PC-3 (cell line): ENCODE measurements around the gene KHDC1. TPM values are rescaled to one million over a fixed set of nuclear protein-coding genes. Genes with fewer than 3 reads are reported as not detected.
"Not testable (repeated sequence)": the region's sequence is repeated elsewhere in the genome, so short reads cannot be mapped to it uniquely, and the experiment has no call there.

ENCODE experiments used
- ATAC-seq: fragments of 200-7000 bp; cut with Tn5 transposase; 2 replicates; pipeline ENCODE4 v1.9.1; 2020; ENCODE audit warnings: mild to moderate bottlenecking, moderate library complexity
- BruUV-seq: library from RNA; stranded (reverse); fragments of 400-500 nt; replicated peaks from 2 replicates; lab custom pipeline; 2021; lab: Mats Ljungman, UMichigan
- CTCF ChIA-PET: fragments of 300-600 bp; sonication (Branson Sonifier 250); formaldehyde crosslinking; loops from one replicate; lab custom pipeline; 2022; ENCODE audit warnings: antibody characterized with exemption; lab: Charles Lee
- POLR2A ChIA-PET: fragments of 300-600 bp; sonication (Branson Sonifier 250); formaldehyde crosslinking; loops from one replicate; lab custom pipeline; 2022; ENCODE audit warnings: antibody characterized with exemption; ENCODE audit not compliant: unreplicated experiment; lab: Charles Lee
- DNase-seq: peaks from one replicate; pipeline ENCODE4 v3.0.0-alpha.2; 2015
- H2AFZ ChIP-seq: fragments of 300-600 bp; sonication (generic); 2 replicates; pipeline ENCODE4 v1.6.0; 2016; ENCODE audit warnings: antibody characterized with exemption, low read length
- H3F3A ChIP-seq: fragments of 300-600 bp; sonication (generic); one replicate; pipeline ENCODE4 v1.6.0; 2017; ENCODE audit warnings: antibody characterized with exemption, low read length, control low read depth, mild to moderate bottlenecking; ENCODE audit not compliant: unreplicated experiment
- H3K27ac ChIP-seq: fragments of 300-600 bp; sonication (generic); 2 replicates; pipeline ENCODE4 v1.5.1; 2016; ENCODE audit warnings: mild to moderate bottlenecking, low read length
- H3K27me3 ChIP-seq: fragments of 300-600 bp; sonication (generic); 2 replicates; pipeline ENCODE4 v1.6.1; 2016; ENCODE audit warnings: low read length, mixed read lengths
- H3K36me3 ChIP-seq: fragments of 300-600 bp; sonication (generic); 2 replicates; pipeline ENCODE4 v1.6.1; 2016; ENCODE audit warnings: low read depth, mixed run types, low read length, mixed read lengths
- H3K4me1 ChIP-seq: fragments of 300-600 bp; sonication (generic); 2 replicates; pipeline ENCODE4 v1.5.1; 2016; ENCODE audit warnings: low read length; ENCODE audit not compliant: insufficient read depth
- H3K4me2 ChIP-seq: fragments of 300-600 bp; sonication (generic); 2 replicates; pipeline ENCODE4 v1.6.0; 2016; ENCODE audit warnings: low read length
- H3K4me3 ChIP-seq: fragments of 300-600 bp; sonication (generic); 2 replicates; pipeline ENCODE4 v1.5.1; 2016; ENCODE audit warnings: mild to moderate bottlenecking, low read length, mixed read lengths
- H3K79me2 ChIP-seq: fragments of 300-600 bp; sonication (generic); 2 replicates; pipeline ENCODE4 v1.6.1; 2017; ENCODE audit warnings: low read length, mixed read lengths
- H3K9ac ChIP-seq: fragments of 300-600 bp; sonication (generic); 2 replicates; pipeline ENCODE4 v1.6.0; 2016; ENCODE audit warnings: mild to moderate bottlenecking, low read length
- H3K9me2 ChIP-seq: fragments of 300-600 bp; sonication (generic); replicated peaks from 2 replicates; pipeline ENCODE4 v1.6.1; 2016; ENCODE audit warnings: mixed run types, low read length, mixed read lengths
- H3K9me3 ChIP-seq: fragments of 300-600 bp; sonication (generic); 2 replicates; pipeline ENCODE4 v1.6.1; 2016; ENCODE audit warnings: low read length, mixed read lengths
- H4K20me1 ChIP-seq: fragments of 300-600 bp; sonication (generic); 2 replicates; pipeline ENCODE4 v1.6.1; 2016; ENCODE audit warnings: low read length, mixed read lengths
- EZH2 ChIP-seq: fragments of 300-600 bp; sonication (generic); IDR thresholded peaks from one replicate; pipeline ENCODE4 v1.6.1; 2017; ENCODE audit warnings: antibody characterized with exemption, mild to moderate bottlenecking, low read length; ENCODE audit not compliant: unreplicated experiment
- EZH2phosphoT487 ChIP-seq: fragments of 300-600 bp; sonication (generic); IDR thresholded peaks from 2 replicates; pipeline ENCODE4 v1.6.1; 2018; ENCODE audit warnings: mild to moderate bottlenecking, antibody characterized with exemption, low read length, borderline replicate concordance
- intact Hi-C: fragments of 100-400 bp; cut with micrococcal nuclease; formaldehyde crosslinking; loops from 2 replicates; pipeline ENCODE4 v1.9.0; 2023
- total RNA-seq: library from RNA; depleted of rRNA; stranded (reverse); fragments of >200 nt; gene quantifications from 2 replicates; pipeline ENCODE4 v1.2.3, GENCODE V29; 2014
- TF ChIP-seq, protein P1 (sequence below): fragments of 300-600 bp; sonication (generic); conservative IDR thresholded peaks from 2 replicates; pipeline ENCODE4 v1.5.1; 2017; ENCODE audit warnings: antibody characterized with exemption, low read depth, mild to moderate bottlenecking, low read length

Gene KHDC1
- total RNA-seq, 1 experiment from 2014 or later = 7.9 TPM

DNA sequence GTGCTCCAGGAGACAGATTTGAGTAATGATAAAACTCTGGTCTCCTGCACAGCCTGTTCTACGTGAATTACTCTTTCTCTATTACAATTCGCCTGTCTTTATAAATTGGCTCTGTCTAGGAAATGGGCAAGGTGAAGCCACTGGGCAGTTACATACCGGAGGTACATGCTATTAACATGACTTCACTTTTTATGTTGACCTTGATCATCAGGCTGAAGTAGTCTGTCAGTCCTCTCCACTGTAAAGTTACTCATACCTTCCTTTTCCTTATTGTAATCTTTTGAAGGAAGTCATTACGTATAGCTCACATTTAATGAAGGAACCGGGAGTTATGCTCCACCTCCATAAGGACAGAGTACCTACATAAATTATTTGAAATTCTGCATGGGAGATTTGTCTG, 19.9 kb upstream of the KHDC1 start:
- no peak overlapping the region for H3K4me2 ChIP-seq
- H3K9me2 ChIP-seq = no peaks in the 10 kb centered on the region
- no peaks in the 10 kb centered on the region for H3K79me2 ChIP-seq
- no peaks in the 10 kb centered on the region for H4K20me1 ChIP-seq
- H3K36me3 ChIP-seq = no peaks in the 10 kb centered on the region
- no peaks in the 10 kb centered on the region for H3F3A ChIP-seq
- ATAC-seq (no peak), DNase-seq (no peak)
- TF ChIP-seq EZH2phosphoT487 (no peak), EZH2 (no peak)
- TF ChIP-seq, protein P1, sequence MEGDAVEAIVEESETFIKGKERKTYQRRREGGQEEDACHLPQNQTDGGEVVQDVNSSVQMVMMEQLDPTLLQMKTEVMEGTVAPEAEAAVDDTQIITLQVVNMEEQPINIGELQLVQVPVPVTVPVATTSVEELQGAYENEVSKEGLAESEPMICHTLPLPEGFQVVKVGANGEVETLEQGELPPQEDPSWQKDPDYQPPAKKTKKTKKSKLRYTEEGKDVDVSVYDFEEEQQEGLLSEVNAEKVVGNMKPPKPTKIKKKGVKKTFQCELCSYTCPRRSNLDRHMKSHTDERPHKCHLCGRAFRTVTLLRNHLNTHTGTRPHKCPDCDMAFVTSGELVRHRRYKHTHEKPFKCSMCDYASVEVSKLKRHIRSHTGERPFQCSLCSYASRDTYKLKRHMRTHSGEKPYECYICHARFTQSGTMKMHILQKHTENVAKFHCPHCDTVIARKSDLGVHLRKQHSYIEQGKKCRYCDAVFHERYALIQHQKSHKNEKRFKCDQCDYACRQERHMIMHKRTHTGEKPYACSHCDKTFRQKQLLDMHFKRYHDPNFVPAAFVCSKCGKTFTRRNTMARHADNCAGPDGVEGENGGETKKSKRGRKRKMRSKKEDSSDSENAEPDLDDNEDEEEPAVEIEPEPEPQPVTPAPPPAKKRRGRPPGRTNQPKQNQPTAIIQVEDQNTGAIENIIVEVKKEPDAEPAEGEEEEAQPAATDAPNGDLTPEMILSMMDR = no peak
- intact Hi-C loops = no loop called here
- no peak overlapping the region for H3K27ac ChIP-seq
- ChIA-PET CTCF (no interaction called here), POLR2A (no interaction called here)
- H3K9me3 ChIP-seq = no peaks in the 10 kb centered on the region
- no peak overlapping the region for H2AFZ ChIP-seq
- H3K27me3 ChIP-seq = no peaks in the 10 kb centered on the region
- no peak overlapping the region for H3K4me3 ChIP-seq
- BruUV-seq = no TSS peak
- no peaks in the 10 kb centered on the region for H3K4me1 ChIP-seq
- no peak overlapping the region for H3K9ac ChIP-seq

DNA sequence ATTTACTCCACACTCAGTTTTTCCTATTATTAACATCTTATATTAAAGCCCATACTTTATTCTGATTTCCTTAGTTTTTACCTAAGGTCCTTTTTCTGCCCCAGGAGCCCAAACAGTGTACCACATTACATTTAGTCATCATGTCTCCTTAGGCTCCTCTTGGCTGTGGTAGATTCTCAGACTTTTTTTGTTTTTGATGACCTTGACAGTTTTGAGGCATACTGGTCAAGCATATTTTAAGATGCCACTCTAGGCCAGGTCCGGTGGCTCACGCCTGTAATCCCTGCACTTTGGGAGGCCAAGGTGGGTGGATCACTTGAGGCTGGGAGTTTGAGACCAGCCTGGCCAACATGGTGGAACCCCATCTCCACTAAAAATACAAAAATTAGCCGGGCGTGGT, 18.7 kb upstream of the KHDC1 start:
- not testable (repeated sequence) for H3K4me2 ChIP-seq

DNA sequence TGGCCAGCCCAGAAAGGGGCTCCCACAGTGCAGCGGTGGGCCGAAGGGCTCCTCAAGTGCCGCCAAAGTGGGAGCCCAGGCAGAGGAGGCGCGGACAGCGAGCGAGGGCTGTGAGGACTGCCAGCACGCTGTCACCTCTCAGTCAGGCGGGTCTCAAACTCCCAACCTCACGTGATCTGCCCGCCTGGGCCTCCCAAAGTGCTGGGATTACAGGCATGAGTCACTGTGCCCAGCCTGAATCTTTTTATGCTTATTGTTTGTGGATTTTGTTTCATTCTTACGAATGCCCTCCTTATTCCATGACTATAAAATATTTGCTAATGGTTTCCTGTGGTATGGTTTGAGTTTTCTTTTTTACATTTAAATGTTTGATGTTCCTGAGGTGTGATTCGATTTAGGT, 6.3 kb upstream of the KHDC1 start:
- H3F3A ChIP-seq, H3K27ac ChIP-seq, H4K20me1 ChIP-seq, CTCF ChIA-PET, BruUV-seq, H3K9me3 ChIP-seq, POLR2A ChIA-PET, H3K4me2 ChIP-seq, H3K27me3 ChIP-seq, intact Hi-C loops, H3K36me3 ChIP-seq, H3K4me1 ChIP-seq, H3K9ac ChIP-seq, H3K4me3 ChIP-seq, H3K79me2 ChIP-seq, H2AFZ ChIP-seq, DNase-seq, H3K9me2 ChIP-seq: not testable (repeated sequence)
- ATAC-seq = peak; percentile 26; the same call in 1 of the 2 replicates

More for the DNA sequence above, 18.7 kb upstream of the KHDC1 start:
- CTCF ChIA-PET, H3K4me1 ChIP-seq, H3K4me3 ChIP-seq, H3K79me2 ChIP-seq, H2AFZ ChIP-seq, H4K20me1 ChIP-seq, H3K9ac ChIP-seq, BruUV-seq, H3K9me3 ChIP-seq, DNase-seq, H3K27me3 ChIP-seq, intact Hi-C loops, H3F3A ChIP-seq, H3K36me3 ChIP-seq, POLR2A ChIA-PET, H3K27ac ChIP-seq, H3K9me2 ChIP-seq, ATAC-seq: not testable (repeated sequence)

DNA sequence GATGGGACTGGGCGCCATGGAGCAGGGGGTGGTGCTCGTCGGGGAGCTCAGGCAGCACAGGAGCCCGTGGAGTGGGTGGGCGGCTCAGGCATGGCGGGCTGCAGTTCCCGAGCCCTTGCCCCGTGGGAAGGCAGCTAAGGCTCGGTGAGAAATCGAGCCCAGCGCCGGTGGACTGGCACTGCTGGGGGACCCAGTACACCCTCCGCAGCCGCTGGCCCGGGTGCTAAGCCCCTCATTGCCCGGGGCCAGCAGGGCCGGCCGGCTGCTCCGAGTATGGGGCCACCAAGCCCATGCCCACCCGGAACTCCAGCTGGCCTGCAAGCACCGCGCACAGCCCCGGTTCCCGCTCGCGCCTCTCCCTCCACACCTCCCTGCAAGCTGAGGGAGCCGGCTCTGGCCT, 5.9 kb upstream of the KHDC1 start:
- H3K9me3 ChIP-seq, H3K36me3 ChIP-seq, POLR2A ChIA-PET, ATAC-seq, CTCF ChIA-PET, H3K4me3 ChIP-seq, DNase-seq, H3K79me2 ChIP-seq, H3K9me2 ChIP-seq, H3K27ac ChIP-seq, H3F3A ChIP-seq, H4K20me1 ChIP-seq, H2AFZ ChIP-seq, intact Hi-C loops, H3K27me3 ChIP-seq, H3K4me2 ChIP-seq, BruUV-seq, H3K9ac ChIP-seq: not testable (repeated sequence)
- peaks cover 10% of the 10 kb centered on the region for H3K4me1 ChIP-seq
